Osteocyte (in vitro differentiated cells): Measurements from ENCODE around the gene PLCB4. TPM values are rescaled to one million over a fixed set of nuclear protein-coding genes. Genes with fewer than 3 reads are reported as not detected.

Experiments
- DNase-seq: peaks from one replicate; pipeline ENCODE4 v3.0.0; 2021; ENCODE audit warnings: mixed read lengths; ENCODE audit not compliant: unreplicated experiment; ENCODE audit errors: extremely low spot score
- H3K27ac Mint-ChIP-seq: one replicate; pipeline ENCODE4 v1.8.0; 2021; ENCODE audit warnings: mild to moderate bottlenecking, mixed read lengths; ENCODE audit not compliant: unreplicated experiment
- H3K27me3 Mint-ChIP-seq: one replicate; pipeline ENCODE4 v1.8.0; 2021; ENCODE audit warnings: mixed read lengths; ENCODE audit not compliant: unreplicated experiment
- H3K36me3 Mint-ChIP-seq: one replicate; pipeline ENCODE4 v1.8.0; 2021; ENCODE audit warnings: mixed read lengths; ENCODE audit not compliant: unreplicated experiment
- H3K4me1 Mint-ChIP-seq: one replicate; pipeline ENCODE4 v1.8.0; 2021; ENCODE audit warnings: mixed read lengths; ENCODE audit not compliant: unreplicated experiment
- H3K4me3 Mint-ChIP-seq: one replicate; pipeline ENCODE4 v1.8.0; 2021; ENCODE audit warnings: mild to moderate bottlenecking, moderate library complexity, mixed read lengths; ENCODE audit not compliant: unreplicated experiment
- H3K9me3 Mint-ChIP-seq: one replicate; pipeline ENCODE4 v1.8.0; 2021; ENCODE audit warnings: mixed read lengths; ENCODE audit not compliant: unreplicated experiment
- CTCF ChIP-seq: fragments of 200-600 bp; sonication (generic); IDR thresholded peaks from 2 replicates; pipeline ENCODE4 v1.5.0; 2021; ENCODE audit warnings: antibody characterized with exemption, mild to moderate bottlenecking, moderate library complexity
- total RNA-seq: library from RNA; stranded (reverse); gene quantifications from 2 replicates; pipeline ENCODE4 v1.2.1, GENCODE V29; 2021

The PLCB4 gene
- total RNA-seq, 1 donor from 2014 or later: 5.3 TPM

- Mint-ChIP-seq H3K4me1 (peaks cover 12% of the 10 kb centered on the region), H3K4me3 (no peak overlapping the region), H3K36me3 (no peaks in the 10 kb centered on the region), H3K9me3 (no peaks in the 10 kb centered on the region), H3K27ac (no peak overlapping the region), H3K27me3 (no peaks in the 10 kb centered on the region)
- no peak for DNase-seq
- TF ChIP-seq CTCF: no peak
These were observed 110.4 kb downstream of the PLCB4 start for GRCh38 chr20:9179193-9179802.

GRCh38 chr20:9179867-9180266 lies 111.0 kb downstream of the PLCB4 start:
- Mint-ChIP-seq H3K27me3 (no peaks in the 10 kb centered on the region), H3K4me3 (no peak overlapping the region), H3K9me3 (no peaks in the 10 kb centered on the region), H3K4me1 (peaks cover 12% of the 10 kb centered on the region), H3K27ac (no peak overlapping the region), H3K36me3 (no peaks in the 10 kb centered on the region)
- DNase-seq: no peak
- no peak for TF ChIP-seq CTCF

- Mint-ChIP-seq H3K4me1 (peaks cover 15% of the 10 kb centered on the region), H3K27ac (no peak overlapping the region)
- DNase-seq: no peak
These were observed 111.8 kb downstream of the PLCB4 start for GRCh38 chr20:9180481-9181257.

GRCh38 chr20:9185511-9185910 lies 116.6 kb downstream of the PLCB4 start:
- H3K36me3 Mint-ChIP-seq: no peaks in the 10 kb centered on the region
- TF ChIP-seq CTCF: no peak
- H3K27me3 Mint-ChIP-seq: no peaks in the 10 kb centered on the region
- H3K27ac Mint-ChIP-seq: no peak overlapping the region
- H3K4me3 Mint-ChIP-seq: no peak overlapping the region
- DNase-seq: no peak
- peaks cover 3% of the 10 kb centered on the region for H3K4me1 Mint-ChIP-seq
- no peaks in the 10 kb centered on the region for H3K9me3 Mint-ChIP-seq

More at GRCh38 chr20:9180481-9181257, 111.8 kb downstream of the PLCB4 start:
- TF ChIP-seq CTCF: no peak
- Mint-ChIP-seq H3K4me3 (no peak overlapping the region), H3K36me3 (no peaks in the 10 kb centered on the region), H3K27me3 (no peaks in the 10 kb centered on the region), H3K9me3 (no peaks in the 10 kb centered on the region)

- Mint-ChIP-seq H3K4me3 (no peak overlapping the region), H3K27me3 (no peaks in the 10 kb centered on the region), H3K9me3 (no peaks in the 10 kb centered on the region), H3K36me3 (no peaks in the 10 kb centered on the region), H3K4me1 (peaks cover 3% of the 10 kb centered on the region), H3K27ac (no peak overlapping the region)
- no peak for TF ChIP-seq CTCF
- DNase-seq: no peak
These were observed 117.5 kb downstream of the PLCB4 start for GRCh38 chr20:9186396-9186795.
